HepG2 (cell line): Measurements from ENCODE around the gene EPB41.

ENCODE experiments used
- ATF1 ChIP-seq: IDR thresholded peaks from 2 replicates; pipeline ENCODE4 v1.6.1; 2016; ENCODE audit warnings: mild to moderate bottlenecking, control low read depth
- EP300 ChIP-seq, 3 experiments: sonication (generic) in 1 of 3; formaldehyde crosslinking in 1 of 3; IDR thresholded peaks; 2 replicates each; pipeline versions ENCODE4 v1.5.1 to v1.6.1; 2011 to 2020; ENCODE audit warnings: low read depth in 2 of 3, low read length in 2 of 3, borderline replicate concordance in 1 of 3, improper control_type of control experiment in 1 of 3, mild to moderate bottlenecking in 1 of 3, missing genetic modification reagents in 1 of 3, moderate library complexity in 1 of 3
- EZH2 ChIP-seq: conservative IDR thresholded peaks from 2 replicates; pipeline ENCODE4 v1.6.1; 2012; ENCODE audit warnings: mild to moderate bottlenecking, low read depth, low read length, moderate library complexity
- FOXP1 ChIP-seq, 2 experiments: fragments of 450-650 bp in 1 of 2; IDR thresholded peaks; 2 replicates each; pipeline ENCODE4 v1.6.1; 2017 to 2018; ENCODE audit warnings: antibody characterized with exemption in 1 of 2
- MAFK ChIP-seq, 2 experiments: IDR thresholded peaks in 1 of 2; conservative IDR thresholded peaks in 1 of 2; 2 replicates each; pipeline ENCODE4 v1.6.1; 2011; ENCODE audit warnings: improper control_type of control experiment in 2 of 2, low read length in 2 of 2
- MXI1 ChIP-seq: IDR thresholded peaks from 3 replicates; pipeline ENCODE4 v1.6.1; 2012; ENCODE audit warnings: low read depth, low read length, inconsistent platforms, borderline replicate concordance
- NFE2L1 ChIP-seq: sonication (generic); formaldehyde crosslinking; IDR thresholded peaks from 2 replicates; pipeline ENCODE4 v1.4.0; 2020; ENCODE audit warnings: missing genetic modification reagents, mild to moderate bottlenecking, borderline replicate concordance
- PHF8 ChIP-seq: sonication (generic); formaldehyde crosslinking; IDR thresholded peaks from 2 replicates; pipeline ENCODE4 v1.5.0; 2020; ENCODE audit warnings: missing genetic modification reagents
- SP1 ChIP-seq, 2 experiments: fragments of 450-650 bp in 1 of 2; sonication (generic) in 1 of 2; formaldehyde crosslinking in 1 of 2; IDR thresholded peaks; 2 replicates each; pipeline versions ENCODE4 v1.4.0 to v1.6.1; 2016 to 2020; ENCODE audit warnings: missing genetic modification reagents in 1 of 2
- TAF15 ChIP-seq: fragments of 200-400 bp; formaldehyde crosslinking; IDR thresholded peaks from one replicate; pipeline ENCODE4 v1.6.1; 2018; ENCODE audit warnings: mild to moderate bottlenecking, low read depth, low read length; ENCODE audit not compliant: poor library complexity, severe bottlenecking
- ZNF580 ChIP-seq: IDR thresholded peaks from 2 replicates; pipeline ENCODE4 v1.6.1; 2016; ENCODE audit warnings: low read depth, borderline replicate concordance
- ZZZ3 ChIP-seq: sonication (generic); formaldehyde crosslinking; IDR thresholded peaks from 2 replicates; pipeline ENCODE4 v1.4.0; 2020; ENCODE audit warnings: missing genetic modification reagents, mild to moderate bottlenecking, borderline replicate concordance
- TF ChIP-seq, protein P1 (sequence below): sonication (generic); formaldehyde crosslinking; IDR thresholded peaks from 2 replicates; pipeline ENCODE4 v1.5.0; 2020; ENCODE audit warnings: mild to moderate bottlenecking, missing genetic modification reagents, moderate library complexity
- TF ChIP-seq, protein P2 (sequence below): sonication (generic); formaldehyde crosslinking; IDR thresholded peaks from 2 replicates; pipeline ENCODE4 v1.5.1; 2020; ENCODE audit warnings: mild to moderate bottlenecking, moderate library complexity, missing genetic modification reagents

DNA sequence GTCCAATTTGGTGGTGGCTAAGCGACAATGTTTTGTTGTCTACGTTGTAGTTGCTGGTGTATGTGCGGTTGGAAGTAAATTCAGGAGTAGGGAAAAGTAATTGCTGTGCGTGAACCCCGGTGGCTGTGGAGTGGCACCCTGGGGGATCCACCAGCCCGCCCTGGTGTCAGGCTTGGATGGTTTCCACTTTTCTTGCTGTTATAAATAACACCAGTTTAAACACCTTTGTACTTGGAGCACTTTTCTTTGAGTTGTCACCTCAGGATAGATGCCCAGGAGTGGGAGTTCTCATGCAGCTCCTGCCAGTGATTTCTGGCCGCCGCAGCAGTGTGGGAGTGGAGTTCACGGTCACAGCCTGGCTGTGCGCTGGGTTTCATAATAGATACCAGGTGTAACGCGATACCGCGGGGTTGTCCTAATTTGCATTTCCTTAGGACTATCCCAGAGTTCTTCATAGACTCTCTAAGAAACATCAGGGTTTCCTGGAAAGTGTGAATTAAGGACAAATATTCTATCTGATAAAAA is 222.1 kb downstream of the EPB41 start:
- TF ChIP-seq FOXP1 (IDR thresholded peaks at IDR 0.05), result no peak
- TF ChIP-seq FOXP1 (CRISPR knock-in tag; IDR thresholded peaks at IDR 0.05), result no peak
- TF ChIP-seq, protein P1, sequence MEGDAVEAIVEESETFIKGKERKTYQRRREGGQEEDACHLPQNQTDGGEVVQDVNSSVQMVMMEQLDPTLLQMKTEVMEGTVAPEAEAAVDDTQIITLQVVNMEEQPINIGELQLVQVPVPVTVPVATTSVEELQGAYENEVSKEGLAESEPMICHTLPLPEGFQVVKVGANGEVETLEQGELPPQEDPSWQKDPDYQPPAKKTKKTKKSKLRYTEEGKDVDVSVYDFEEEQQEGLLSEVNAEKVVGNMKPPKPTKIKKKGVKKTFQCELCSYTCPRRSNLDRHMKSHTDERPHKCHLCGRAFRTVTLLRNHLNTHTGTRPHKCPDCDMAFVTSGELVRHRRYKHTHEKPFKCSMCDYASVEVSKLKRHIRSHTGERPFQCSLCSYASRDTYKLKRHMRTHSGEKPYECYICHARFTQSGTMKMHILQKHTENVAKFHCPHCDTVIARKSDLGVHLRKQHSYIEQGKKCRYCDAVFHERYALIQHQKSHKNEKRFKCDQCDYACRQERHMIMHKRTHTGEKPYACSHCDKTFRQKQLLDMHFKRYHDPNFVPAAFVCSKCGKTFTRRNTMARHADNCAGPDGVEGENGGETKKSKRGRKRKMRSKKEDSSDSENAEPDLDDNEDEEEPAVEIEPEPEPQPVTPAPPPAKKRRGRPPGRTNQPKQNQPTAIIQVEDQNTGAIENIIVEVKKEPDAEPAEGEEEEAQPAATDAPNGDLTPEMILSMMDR, result no peak
- TF ChIP-seq ZZZ3 (CRISPR knock-in tag), result no peak
- no peak for TF ChIP-seq EP300 (IDR thresholded peaks at IDR 0.05; ENCODE audit: low read depth in 2 of 2, low read length in 2 of 2)
- no peak for TF ChIP-seq EP300 (CRISPR knock-in tag; IDR thresholded peaks at IDR 0.05; ENCODE audit: borderline replicate concordance)
- no peak for TF ChIP-seq NFE2L1 (CRISPR knock-in tag)
- no peak for TF ChIP-seq ATF1
- TF ChIP-seq MXI1, result no peak
- TF ChIP-seq SP1 (IDR thresholded peaks at IDR 0.05), result no peak
- no peak for TF ChIP-seq SP1 (CRISPR knock-in tag; IDR thresholded peaks at IDR 0.05)
- no peak for TF ChIP-seq ZNF580 (CRISPR knock-in tag)
- TF ChIP-seq MAFK (conservative IDR thresholded peaks at IDR 0.05 in 1 of 2, IDR thresholded peaks at IDR 0.05 in 1 of 2; ENCODE audit: low read length in 2 of 2), result no peak
- no peak for TF ChIP-seq PHF8 (CRISPR knock-in tag)
- no peak for TF ChIP-seq EZH2
- TF ChIP-seq, protein P2, sequence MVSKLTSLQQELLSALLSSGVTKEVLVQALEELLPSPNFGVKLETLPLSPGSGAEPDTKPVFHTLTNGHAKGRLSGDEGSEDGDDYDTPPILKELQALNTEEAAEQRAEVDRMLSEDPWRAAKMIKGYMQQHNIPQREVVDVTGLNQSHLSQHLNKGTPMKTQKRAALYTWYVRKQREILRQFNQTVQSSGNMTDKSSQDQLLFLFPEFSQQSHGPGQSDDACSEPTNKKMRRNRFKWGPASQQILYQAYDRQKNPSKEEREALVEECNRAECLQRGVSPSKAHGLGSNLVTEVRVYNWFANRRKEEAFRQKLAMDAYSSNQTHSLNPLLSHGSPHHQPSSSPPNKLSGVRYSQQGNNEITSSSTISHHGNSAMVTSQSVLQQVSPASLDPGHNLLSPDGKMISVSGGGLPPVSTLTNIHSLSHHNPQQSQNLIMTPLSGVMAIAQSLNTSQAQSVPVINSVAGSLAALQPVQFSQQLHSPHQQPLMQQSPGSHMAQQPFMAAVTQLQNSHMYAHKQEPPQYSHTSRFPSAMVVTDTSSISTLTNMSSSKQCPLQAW (CRISPR knock-in tag), result no peak
- no peak for TF ChIP-seq TAF15
